PC-3 (cell line): ENCODE data around the gene C21orf91.

Experiments used
- CTCF ChIP-seq: fragments of 300-600 bp; sonication (generic); conservative IDR thresholded peaks from 2 replicates; pipeline ENCODE4 v1.5.1; 2017; ENCODE audit warnings: antibody characterized with exemption, low read depth, mild to moderate bottlenecking, low read length
- EZH2phosphoT487 ChIP-seq: fragments of 300-600 bp; sonication (generic); IDR thresholded peaks from 2 replicates; pipeline ENCODE4 v1.6.1; 2018; ENCODE audit warnings: mild to moderate bottlenecking, antibody characterized with exemption, low read length, borderline replicate concordance

- TF ChIP-seq CTCF (no peak), EZH2phosphoT487 (no peak)
Measured at GRCh38 chr21:17802572-17802971, 16.6 kb downstream of the C21orf91 start.
